CD4-positive, alpha-beta T cell treated with Interleukin-4 for 1 hour (primary cell): Measurements from ENCODE around the gene TRAPPC8.
"Not testable (repeated sequence)": the region's sequence is repeated elsewhere in the genome, so short reads cannot be mapped to it uniquely, and the experiment has no call there.

ENCODE experiments used
- DNase-seq, 2 donors: peaks; one replicate each; pipeline ENCODE4 v3.0.0-alpha.2; 2020 to 2022

TRAPPC8 gene

DNA sequence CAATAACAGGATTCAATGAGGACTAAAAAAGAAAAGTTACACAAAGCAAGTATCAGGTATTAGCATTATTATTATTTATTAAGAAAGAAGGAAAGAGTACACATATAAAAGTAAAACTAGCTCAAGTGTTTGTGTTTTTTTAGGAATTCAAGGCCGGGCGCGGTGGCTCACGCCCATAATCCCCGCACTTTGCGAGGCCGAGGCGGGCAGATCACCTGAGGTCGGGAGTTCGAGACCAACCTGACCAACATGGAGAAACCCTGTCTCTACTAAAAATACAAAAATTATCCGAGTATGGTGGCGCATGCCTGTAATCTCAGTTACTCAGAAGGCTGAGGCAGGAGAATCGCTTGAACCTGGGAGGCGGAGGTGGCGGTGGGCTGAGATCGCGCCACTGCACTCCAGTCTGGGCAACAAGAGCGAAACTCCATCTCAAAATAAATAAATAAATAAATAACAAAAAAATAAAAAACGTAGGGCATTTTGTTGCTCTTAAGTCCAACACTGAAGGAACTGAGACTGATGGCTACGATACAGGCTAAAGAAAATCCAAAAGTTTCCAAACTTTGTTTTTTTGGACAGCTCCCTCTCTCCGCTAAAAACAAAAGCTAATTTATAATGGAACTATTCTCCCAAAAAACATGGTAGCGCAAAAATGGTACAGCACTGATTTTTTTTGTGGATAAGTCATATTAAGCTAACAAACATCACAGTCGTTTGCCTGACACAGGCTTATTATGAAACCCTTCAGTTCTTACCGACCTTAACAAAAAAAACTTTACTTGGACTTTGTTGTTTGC is 1.7 kb downstream of the TRAPPC8 start:
- no peak for DNase-seq

DNA sequence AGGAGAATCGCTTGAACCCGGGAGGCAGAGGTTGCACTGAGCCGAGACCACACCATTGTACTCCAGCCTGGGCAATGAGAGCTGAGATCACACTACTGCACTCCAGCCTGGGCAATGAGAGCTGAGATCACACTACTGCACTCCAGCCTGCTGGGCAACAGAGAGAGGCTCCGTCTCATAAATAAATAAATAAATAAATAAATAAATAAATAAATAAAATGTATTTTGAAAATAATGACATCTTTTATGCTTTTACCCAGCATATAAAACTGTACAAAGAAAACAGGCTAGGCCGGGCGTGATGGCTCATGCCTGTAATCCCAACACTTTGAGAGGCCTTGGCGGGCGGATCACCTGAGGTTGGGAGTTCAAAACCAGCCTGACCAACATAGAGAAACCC is 8.2 kb downstream of the TRAPPC8 start:
- DNase-seq: not testable (repeated sequence)

DNA sequence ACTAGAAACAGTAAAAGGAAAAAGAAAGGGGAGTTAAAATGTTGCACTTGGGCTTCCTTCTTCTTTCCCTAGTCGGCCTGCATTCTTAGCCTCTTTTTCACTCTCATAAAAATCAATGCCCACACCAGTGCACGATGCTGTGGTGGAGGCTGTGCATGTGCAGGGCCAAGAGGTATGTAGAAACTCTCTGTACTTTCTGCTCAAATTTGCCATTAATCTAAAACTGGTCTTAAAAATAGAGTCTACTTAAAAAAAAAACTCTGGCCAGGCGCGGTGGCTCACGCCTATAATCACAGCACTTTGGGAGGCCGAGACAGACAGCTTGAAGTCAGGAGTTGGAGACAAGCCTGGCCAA is 11.1 kb downstream of the TRAPPC8 start:
- DNase-seq: no peak

DNA sequence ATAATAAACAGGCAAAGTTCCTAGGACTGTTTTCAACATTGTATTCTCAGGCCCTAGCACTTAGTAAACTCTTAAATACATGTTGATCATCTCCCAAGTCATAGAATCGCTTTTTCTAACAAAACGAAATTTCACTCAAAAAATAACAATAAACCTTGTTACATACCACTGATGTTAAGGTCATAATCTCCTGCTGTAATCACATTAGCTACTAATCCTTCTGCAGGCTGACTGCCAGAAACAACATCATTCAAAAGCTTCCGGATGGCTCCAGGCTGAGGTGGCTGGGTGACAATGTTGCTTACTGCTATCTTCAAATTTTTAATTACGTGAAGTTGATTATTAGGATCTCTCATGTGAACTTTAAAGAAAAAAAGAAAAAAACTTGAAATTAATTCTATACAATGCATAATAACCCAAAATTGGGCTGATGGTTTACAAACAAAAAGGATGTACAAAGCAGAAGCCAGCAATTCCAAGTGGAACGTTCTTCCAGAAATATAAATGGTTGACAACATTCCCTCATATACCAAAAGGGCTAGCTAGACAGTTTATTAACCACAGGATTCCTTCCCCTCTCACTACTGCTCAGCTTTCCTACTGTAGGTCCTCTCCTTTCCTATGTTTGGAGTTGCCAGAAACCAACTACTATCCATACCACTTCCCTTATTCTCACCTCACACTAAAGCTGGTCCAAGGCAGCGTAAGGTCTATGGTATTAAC is 11.6 kb downstream of the TRAPPC8 start:
- DNase-seq: no peak

DNA sequence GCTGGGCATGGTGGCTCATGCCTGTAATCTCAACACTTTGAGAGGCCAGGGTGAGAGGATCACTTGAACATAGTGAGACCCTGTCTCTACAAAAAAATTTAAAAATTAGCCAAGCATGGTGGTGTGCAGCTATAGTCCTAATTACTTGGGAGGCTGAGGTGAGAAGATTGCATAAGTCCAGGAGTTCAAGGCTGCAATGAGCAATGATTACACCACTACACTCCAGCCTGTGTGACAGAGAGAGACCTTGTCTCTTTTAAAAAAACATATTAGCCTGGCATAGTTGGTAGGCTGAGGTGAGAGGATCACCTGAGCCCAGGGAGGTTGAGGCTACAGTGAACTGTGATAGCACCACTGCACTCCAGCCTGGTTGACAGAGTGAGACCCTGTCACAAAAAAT is 13.7 kb downstream of the TRAPPC8 start:
- DNase-seq: no peak

DNA sequence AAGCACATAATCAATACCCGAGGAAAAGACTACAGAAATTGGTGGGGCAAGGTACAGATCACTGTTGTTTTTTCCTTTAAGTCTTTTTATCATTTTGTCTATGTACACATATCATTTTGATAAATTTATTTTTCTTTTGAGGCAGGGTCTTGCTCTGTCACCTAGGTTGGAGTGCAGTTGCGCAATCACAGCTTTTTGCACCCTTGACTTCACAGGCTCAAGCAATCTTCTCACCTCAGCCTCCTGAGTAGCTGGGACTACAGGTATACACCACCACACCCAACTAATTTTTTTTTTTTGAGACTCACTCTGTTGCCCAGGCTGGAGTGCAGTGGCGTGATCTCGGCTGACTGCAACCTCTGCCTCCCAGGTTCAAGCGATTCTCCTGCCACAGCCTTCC is 15.9 kb downstream of the TRAPPC8 start:
- not testable (repeated sequence) for DNase-seq

DNA sequence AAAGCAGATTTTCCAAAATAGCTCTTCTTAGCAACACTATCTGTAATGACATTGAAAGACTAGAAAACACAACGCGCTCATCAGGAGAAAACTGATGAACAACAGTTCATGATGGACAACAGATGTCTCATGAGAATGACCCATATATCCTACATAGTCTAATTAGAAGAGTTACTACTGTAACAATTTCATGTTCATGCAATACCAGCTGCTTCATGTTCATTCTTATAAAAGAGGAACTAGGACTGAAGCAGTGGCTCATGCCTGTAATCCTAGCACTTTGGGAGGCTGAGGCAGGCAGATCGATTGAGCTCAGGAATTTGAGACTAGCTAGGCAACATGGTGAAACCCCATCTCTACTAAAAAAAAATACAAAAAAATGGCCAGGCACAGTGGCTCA is 22.7 kb downstream of the TRAPPC8 start:
- no peak for DNase-seq

DNA sequence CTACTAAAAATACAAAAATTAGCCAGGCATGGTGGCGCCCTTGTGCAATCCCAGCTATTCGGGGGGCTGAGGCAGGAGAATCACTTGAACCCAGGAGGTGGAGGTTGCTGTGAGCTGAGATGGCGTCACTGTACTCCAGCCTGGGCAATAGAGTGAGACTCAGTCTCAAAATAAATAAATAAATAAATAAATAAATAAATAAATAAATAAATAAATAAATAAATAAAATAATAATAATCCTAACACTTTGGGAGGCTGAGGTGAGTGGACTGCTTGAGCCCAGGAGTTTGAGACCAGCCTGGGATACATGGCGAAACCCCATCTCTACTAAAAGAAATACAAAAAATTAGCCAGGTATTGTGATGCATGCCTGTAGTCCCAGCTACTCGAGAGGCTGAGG is 23.6 kb downstream of the TRAPPC8 start:
- not testable (repeated sequence) for DNase-seq

DNA sequence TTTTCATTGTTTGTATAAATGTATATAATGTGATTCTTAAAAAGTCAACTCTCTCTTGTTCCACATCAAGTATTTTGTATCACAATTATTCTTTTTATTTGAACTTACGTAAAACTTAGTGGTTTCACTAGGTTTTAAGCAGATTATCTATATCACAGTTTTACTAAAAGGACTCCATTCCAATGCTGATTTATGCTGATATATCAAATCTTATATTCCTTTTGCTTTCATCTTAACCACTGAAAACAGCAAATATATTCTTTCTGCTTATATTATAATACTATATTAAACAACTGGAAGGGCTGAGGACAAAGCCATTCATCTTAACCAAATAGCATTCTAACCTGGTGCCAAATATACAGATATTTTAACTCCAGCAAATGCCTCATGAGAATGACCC is 24.2 kb downstream of the TRAPPC8 start:
- DNase-seq: no peak

DNA sequence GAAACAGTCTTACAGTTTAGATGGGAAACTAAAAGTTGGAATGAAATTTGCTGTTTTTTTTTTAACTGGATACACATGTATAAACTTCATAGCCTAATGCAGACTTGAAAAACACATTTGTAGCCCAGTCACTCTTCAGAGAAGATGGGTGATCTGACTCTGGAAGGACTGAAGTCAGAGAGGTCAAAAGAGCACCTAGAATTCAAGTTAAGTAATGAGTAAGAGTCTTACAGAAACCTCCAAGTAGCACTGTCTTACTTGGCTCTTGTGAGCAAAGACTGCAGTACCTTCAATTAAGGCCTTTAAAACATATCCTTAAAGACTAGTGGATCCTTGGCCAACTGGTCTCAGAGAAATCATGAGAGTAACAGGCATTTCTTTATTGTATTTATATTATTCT is 41.9 kb downstream of the TRAPPC8 start:
- DNase-seq: no peak

DNA sequence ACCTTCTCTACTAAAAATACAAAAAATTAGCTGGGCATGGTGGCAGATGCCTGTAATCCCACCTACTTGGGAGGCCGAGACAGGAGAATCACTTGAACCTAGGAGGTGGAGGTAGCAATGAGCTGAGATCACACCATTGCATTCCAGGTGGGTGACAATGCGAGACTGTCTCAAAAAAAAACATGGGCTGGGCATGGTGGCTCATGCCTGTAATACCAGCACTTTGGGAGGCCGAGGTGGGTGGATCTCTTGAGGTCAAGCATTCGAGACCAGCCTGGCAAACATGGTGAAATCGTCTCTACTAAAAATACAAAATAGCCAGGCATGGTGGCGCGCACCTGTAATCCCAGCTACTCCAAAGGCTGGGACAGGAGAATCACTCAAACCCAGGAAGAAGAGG is 43.2 kb downstream of the TRAPPC8 start:
- not testable (repeated sequence) for DNase-seq

DNA sequence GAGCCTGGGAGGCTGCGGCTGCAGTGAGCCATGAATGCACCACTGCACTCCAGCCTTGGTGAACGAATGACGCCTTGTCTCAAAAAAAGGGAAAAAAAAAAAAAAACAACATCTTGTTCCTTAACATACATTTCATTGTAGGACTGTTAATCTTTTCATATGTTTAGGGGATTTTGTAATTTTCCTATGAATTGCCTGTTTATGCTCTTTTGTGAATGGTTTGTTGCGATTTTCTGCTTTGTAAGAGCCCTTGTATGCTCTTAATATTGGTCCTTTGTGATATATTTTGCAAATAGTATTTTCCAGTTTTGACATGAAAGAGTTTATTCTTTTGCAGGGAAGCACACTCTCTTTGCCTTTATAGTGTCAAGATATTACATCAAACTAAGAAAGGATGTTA is 50.0 kb downstream of the TRAPPC8 start:
- DNase-seq: no peak

DNA sequence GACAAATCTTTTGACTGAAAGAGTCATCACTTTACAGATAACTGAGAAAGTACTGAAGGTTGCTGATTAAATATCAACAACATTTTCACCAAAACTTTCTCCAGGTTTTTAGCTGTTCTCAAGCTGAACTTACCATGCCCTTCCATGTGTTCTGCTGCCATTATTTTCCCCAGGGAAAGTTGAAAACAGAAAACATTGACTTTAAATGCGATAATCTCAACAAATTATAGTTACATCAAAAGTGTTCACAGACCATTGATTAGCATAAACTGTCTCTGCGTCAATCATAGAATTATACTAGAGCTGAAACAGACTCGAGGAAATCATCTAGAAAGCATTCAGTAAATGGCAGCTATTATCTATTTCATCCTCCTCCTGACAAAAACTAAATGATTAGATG is 51.4 kb downstream of the TRAPPC8 start:
- DNase-seq: no peak

DNA sequence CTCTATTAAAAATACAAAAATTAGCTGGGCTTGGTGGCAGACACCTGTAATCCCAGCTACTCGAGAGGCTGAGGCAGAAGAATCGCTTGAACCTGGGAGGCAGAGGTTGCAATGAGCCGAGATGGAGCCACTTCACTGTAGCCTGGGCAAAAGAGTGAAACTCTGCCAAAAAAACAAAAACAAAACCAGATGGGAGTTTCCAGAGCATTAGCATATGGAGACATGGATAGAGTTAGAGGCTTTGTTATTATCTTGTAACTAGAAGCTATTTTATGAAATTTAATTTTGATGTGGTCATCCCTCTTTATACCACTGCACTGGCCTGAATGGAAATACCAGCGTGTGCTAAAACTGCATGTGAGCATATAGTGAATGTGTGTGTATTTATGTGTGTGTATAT is 58.9 kb downstream of the TRAPPC8 start:
- no peak for DNase-seq

DNA sequence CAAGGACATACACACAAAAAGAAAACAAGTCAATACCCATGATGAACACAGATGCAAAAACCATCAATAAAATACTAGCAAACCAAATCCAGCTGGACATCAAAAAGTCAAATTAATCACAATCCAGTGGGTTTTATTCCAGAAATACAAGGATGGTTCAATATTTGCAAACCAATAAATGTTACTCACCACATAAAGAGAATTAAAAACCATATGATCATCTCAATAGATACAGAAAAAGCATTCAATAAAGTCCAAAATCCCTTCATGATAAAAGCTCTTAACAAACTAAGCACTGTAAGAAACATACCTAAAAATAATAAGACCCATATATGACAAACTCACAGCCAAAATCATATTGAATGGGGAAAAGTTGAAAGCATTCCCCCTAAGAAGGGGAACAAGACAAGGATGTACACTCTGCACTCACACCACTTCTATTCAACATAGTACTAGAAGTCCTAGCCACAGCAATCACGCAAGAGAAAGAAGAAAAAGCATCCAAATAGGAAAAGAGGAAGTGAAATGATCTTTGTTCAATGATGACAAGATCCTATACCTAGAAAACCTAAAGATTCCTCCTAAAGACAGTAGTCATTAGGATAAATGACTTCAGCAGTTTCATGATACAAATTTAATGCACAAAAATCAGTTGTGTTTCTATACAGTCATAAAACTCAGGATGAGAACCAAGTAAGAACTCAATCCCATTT is 62.6 kb downstream of the TRAPPC8 start:
- DNase-seq: no peak

DNA sequence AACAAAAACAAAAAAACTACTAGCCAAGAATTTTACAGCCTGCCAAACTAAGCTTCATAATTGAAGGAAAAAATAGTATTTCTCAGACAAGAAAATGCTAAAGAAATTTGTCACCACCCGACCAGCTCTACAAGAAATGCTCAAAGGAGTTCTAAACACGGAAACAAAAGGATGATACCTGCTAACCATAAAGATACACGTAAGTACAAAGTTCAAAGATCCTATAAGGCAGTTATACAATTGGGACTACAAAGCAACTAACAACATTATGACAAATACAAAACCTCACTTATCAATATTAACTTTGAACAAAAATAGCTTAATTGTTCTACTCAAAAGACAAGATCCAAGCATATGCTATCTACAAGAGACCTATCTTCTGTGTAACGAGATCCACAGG is 64.6 kb downstream of the TRAPPC8 start:
- no peak for DNase-seq

DNA sequence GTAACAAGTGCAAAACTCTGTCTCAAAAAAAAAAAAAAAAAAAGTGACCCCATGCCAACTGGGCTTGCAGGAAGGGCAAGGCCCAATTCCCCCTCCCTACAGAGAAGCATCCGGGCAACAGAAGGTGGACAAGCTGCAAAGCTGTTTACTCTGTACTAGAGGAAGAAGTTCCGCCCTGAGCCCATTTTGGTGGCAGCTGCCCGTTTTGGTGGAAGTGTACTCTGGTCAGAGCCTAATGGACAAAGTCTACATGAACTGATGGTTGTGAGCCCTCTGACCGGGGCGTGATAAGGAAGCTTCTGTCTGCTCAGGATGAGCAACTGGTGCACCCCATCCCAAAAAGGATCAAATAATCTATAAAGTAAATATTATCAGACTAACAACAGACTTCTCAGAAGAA is 65.0 kb downstream of the TRAPPC8 start:
- no peak for DNase-seq

DNA sequence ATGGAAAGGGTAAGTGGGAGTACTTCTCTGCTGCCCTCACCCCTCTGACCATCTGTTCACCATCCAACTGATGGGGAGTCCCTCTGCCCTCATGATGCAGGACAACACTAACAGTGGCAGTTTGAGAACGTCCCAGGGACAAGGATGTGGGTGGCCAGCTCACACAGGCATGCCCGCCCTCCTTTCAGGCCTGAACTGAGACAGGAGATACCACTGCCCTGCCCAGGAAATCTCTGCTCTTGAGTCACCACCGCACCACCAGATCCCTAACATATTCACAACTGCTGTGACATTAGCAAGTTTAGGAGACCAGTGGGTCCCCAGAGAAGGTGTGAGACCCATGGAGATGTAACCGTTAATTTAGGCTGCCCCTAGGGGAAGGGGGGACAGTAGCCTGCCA is 66.2 kb downstream of the TRAPPC8 start:
- DNase-seq: no peak

DNA sequence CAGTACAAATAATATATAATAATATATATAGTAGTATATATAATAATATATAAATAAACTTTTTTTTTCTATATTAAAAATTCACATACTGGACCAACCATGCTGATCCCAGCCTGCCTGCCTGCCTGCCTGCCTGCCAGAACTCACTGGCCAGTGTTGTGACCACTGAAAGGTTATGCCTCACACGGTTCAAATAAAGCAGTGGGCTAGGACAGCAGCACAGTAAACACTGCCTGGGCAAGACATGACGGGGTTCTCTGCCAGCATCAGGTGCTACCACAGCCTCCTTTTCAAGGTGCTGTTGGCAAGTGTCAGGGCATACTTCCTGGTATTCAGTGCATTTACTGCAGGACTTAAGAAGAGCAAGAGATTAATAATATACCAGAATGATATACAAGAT is 67.6 kb downstream of the TRAPPC8 start:
- DNase-seq: no peak

DNA sequence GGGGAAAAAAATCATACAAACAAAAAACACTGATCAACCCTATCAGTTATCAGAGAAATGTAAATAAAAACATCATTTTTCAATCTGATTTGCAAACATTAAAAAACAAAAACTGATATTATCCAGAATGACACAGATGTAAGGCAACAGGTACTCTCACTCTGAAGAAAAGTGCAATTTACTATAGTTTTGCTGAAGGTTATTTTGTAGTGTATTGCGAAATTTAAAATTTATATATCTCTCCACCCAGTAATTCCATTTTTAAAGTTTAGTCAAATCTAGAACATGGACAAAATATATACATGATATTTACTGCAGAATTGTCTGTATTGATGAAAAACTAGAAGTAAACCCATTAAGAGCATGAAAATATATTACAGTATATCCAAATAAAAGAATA is 79.8 kb downstream of the TRAPPC8 start:
- DNase-seq: no peak

DNA sequence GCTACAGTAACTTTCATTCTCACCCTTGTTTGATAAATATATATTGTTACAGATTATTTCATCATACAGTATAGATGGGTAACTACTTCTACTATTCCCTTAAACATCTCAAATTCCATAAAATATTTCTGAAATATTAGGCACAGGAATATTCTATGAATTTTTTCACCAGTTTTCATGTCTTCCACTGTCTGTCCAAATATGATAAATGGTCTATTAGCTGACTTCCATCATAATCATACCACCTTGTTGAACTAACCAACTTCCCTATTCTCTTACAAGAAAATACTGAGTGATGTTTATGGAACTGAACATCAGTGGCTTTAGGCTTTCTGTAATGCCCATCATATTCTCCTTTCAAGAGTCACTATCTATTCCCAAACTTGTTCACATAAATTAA is 82.4 kb downstream of the TRAPPC8 start:
- DNase-seq: no peak

DNA sequence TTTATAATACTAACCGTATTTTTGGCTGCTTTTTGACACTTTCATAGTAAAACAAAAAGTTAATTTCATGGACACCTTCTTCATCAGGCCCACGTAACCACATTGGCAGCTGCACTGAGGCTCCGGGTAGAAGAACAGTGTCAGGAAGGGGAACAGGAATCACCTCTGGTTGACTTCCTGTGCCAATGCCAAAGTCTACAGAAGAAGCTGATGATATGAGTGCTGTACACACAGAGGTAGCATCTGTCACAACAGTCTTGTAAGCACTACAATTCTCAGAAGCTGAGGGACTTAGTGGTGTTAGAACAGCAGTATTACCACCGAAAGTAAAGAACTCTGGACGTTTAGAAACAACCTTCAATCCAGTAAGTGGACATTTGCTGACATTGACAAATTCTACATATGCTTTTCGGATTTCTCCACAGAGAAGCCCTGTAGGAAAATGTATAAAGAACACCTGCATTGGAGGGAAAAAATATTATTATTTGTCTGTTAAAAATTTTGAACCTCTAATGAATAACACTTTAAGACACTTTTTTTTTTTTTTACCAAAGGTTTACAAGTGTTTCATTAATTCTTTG is 85.3 kb downstream of the TRAPPC8 start:
- no peak for DNase-seq

DNA sequence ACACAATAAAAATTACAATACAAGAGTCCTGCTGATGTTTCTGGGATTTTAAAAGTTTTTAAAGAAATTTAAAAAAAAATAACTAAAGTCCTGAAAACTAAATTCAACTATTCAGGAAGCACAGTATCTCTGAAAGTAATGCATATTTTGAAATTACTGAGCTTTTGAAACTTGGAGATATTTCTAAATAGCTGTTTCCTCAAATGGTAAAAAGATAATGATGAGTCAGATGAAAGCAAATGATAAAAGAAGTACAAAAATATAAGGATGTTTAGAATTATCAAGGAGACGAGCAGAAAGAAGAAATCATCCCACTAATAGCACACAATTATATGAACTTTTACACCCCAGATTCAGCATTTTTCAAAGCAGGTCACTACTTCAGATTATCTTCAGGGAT is 92.1 kb downstream of the TRAPPC8 start:
- DNase-seq: no peak

DNA sequence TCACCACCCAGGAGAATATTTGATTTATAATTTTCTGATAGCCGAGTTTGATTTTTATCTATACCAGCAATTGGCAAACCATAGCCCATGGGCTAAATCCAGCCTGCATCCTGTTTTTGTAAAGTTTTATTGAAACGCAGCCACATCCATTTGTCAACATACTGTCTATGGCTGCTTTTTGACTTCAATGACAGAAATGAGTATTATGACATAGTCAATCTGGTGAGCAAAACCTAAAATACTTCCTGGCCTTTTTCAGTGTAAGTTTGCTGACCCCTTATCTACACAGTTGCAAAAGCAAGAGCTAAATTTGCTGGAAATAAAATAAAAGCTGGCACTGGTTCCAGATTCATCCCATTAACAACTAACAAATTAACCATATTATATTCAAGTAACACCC is 102.4 kb downstream of the TRAPPC8 start:
- DNase-seq: no peak
